IPS-20b (cell line): Measurements from ENCODE around the gene RIPK1.

Experiments
- H3K27ac ChIP-seq: one replicate; pipeline ENCODE4 v1.5.1; 2013; ENCODE audit warnings: low read length
- H3K27me3 ChIP-seq: 2 replicates; pipeline ENCODE4 v1.6.1; 2013; ENCODE audit warnings: mild to moderate bottlenecking, low read length, inconsistent platforms; ENCODE audit not compliant: insufficient read depth
- H3K36me3 ChIP-seq: 2 replicates; pipeline ENCODE4 v1.6.1; 2013; ENCODE audit warnings: low read depth, mild to moderate bottlenecking, inconsistent platforms, low read length, moderate library complexity; ENCODE audit not compliant: insufficient read depth
- H3K4me1 ChIP-seq: 2 replicates; pipeline ENCODE4 v1.6.1; 2013; ENCODE audit warnings: mild to moderate bottlenecking, control low read depth, inconsistent platforms, low read length, moderate library complexity; ENCODE audit not compliant: insufficient read depth
- H3K4me3 ChIP-seq: 2 replicates; pipeline ENCODE4 v1.5.1; 2013; ENCODE audit warnings: mild to moderate bottlenecking, low read length, inconsistent platforms
- H3K9ac ChIP-seq: 2 replicates; pipeline ENCODE4 v1.6.1; 2013; ENCODE audit warnings: low read depth, mild to moderate bottlenecking, inconsistent platforms, low read length, moderate library complexity
- H3K9me3 ChIP-seq: 2 replicates; pipeline ENCODE4 v1.6.1; 2013; ENCODE audit warnings: mild to moderate bottlenecking, low read depth, low read length, inconsistent platforms; ENCODE audit not compliant: insufficient read depth

Gene RIPK1

GRCh38 chr6:3088968-3089367, 20.7 kb downstream of the RIPK1 start:
- peaks cover 54% of the 10 kb centered on the region for H3K9me3 ChIP-seq
- H3K27me3 ChIP-seq: no peaks in the 10 kb centered on the region
- H3K36me3 ChIP-seq: peaks cover 65% of the 10 kb centered on the region
- H3K4me3 ChIP-seq: peak overlapping the region; percentile 27; the same call in 1 of the 2 replicates
- H3K9ac ChIP-seq: no peak overlapping the region
- no peaks in the 10 kb centered on the region for H3K4me1 ChIP-seq
- no peak overlapping the region for H3K27ac ChIP-seq

GRCh38 chr6:3090013-3090412, 21.7 kb downstream of the RIPK1 start:
- Histone ChIP-seq H3K36me3 (peaks cover 63% of the 10 kb centered on the region), H3K9me3 (peaks cover 64% of the 10 kb centered on the region), H3K4me3 (peak overlapping the region; percentile 40; the same call in 1 of the 2 replicates), H3K27me3 (no peaks in the 10 kb centered on the region), H3K9ac (no peak overlapping the region), H3K27ac (no peak overlapping the region), H3K4me1 (no peaks in the 10 kb centered on the region)

GRCh38 chr6:3094815-3095214, 26.5 kb downstream of the RIPK1 start:
- Histone ChIP-seq H3K27ac (no peak overlapping the region), H3K4me3 (no peak overlapping the region), H3K9ac (no peak overlapping the region), H3K27me3 (no peaks in the 10 kb centered on the region), H3K36me3 (peaks cover 52% of the 10 kb centered on the region), H3K4me1 (no peaks in the 10 kb centered on the region), H3K9me3 (peaks cover 36% of the 10 kb centered on the region)

GRCh38 chr6:3102875-3103274, 34.6 kb downstream of the RIPK1 start:
- Histone ChIP-seq H3K9me3 (no peaks in the 10 kb centered on the region), H3K27me3 (no peaks in the 10 kb centered on the region), H3K36me3 (peaks cover 55% of the 10 kb centered on the region), H3K27ac (no peak overlapping the region), H3K4me1 (no peaks in the 10 kb centered on the region), H3K4me3 (no peak overlapping the region), H3K9ac (no peak overlapping the region)

GRCh38 chr6:3108746-3109414, 40.6 kb downstream of the RIPK1 start:
- Histone ChIP-seq H3K4me1 (no peaks in the 10 kb centered on the region), H3K9ac (no peak overlapping the region), H3K36me3 (peaks cover 80% of the 10 kb centered on the region), H3K4me3 (no peak overlapping the region), H3K9me3 (no peaks in the 10 kb centered on the region), H3K27ac (no peak overlapping the region), H3K27me3 (no peaks in the 10 kb centered on the region)

- Histone ChIP-seq H3K4me1 (no peaks in the 10 kb centered on the region), H3K27me3 (no peaks in the 10 kb centered on the region), H3K36me3 (peaks cover 81% of the 10 kb centered on the region), H3K4me3 (no peak overlapping the region), H3K9ac (no peak overlapping the region), H3K27ac (no peak overlapping the region), H3K9me3 (no peaks in the 10 kb centered on the region)
Measured at GRCh38 chr6:3109761-3110160, 41.5 kb downstream of the RIPK1 start.

GRCh38 chr6:3114377-3114776, 46.1 kb downstream of the RIPK1 start:
- Histone ChIP-seq H3K4me1 (peaks cover 12% of the 10 kb centered on the region), H3K27ac (no peak overlapping the region), H3K9me3 (no peaks in the 10 kb centered on the region), H3K9ac (no peak overlapping the region), H3K36me3 (peaks cover 48% of the 10 kb centered on the region), H3K27me3 (no peaks in the 10 kb centered on the region), H3K4me3 (no peak overlapping the region)

- Histone ChIP-seq H3K36me3 (peaks cover 18% of the 10 kb centered on the region), H3K4me1 (peaks cover 15% of the 10 kb centered on the region), H3K4me3 (peak overlapping the region; percentile 88), H3K9me3 (no peaks in the 10 kb centered on the region), H3K27me3 (no peaks in the 10 kb centered on the region), H3K27ac (peak overlapping the region; percentile 20), H3K9ac (peak overlapping the region; percentile 89; the same call in 1 of the 2 replicates)
Measured at GRCh38 chr6:3117912-3118352, 49.6 kb downstream of the RIPK1 start.

GRCh38 chr6:3118353-3119039, 50.2 kb downstream of the RIPK1 start, which contains the start of gene BPHL:
TSS of gene BPHL (plus strand) at chr6:3118711. CDS start at chr6:3118741, 30 bp downstream.
- Histone ChIP-seq H3K4me3 (peak within 1 kb of the TSS; percentile 88), H3K27me3 (no peaks in the 10 kb centered on the region), H3K36me3 (peaks cover 13% of the 10 kb centered on the region; the same call in 1 of the 2 replicates), H3K9me3 (no peaks in the 10 kb centered on the region), H3K9ac (peak within 1 kb of the TSS; percentile 89), H3K4me1 (peaks cover 15% of the 10 kb centered on the region), H3K27ac (peak within 1 kb of the TSS; percentile 20)

GRCh38 chr6:3119040-3119723, 50.9 kb downstream of the RIPK1 start:
- Histone ChIP-seq H3K9ac (peak overlapping the region; percentile 89), H3K36me3 (peaks cover 6% of the 10 kb centered on the region; the same call in 1 of the 2 replicates), H3K4me1 (peaks cover 15% of the 10 kb centered on the region), H3K27ac (no peak overlapping the region), H3K9me3 (no peaks in the 10 kb centered on the region), H3K4me3 (peak overlapping the region; percentile 88), H3K27me3 (no peaks in the 10 kb centered on the region)

GRCh38 chr6:3120765-3121089, 52.4 kb downstream of the RIPK1 start:
- 0 out of 2 replicates have a peak, but pooled peaks cover 4% of the 10 kb centered on the region for H3K36me3 ChIP-seq
- H3K27me3 ChIP-seq: no peaks in the 10 kb centered on the region
- no peaks in the 10 kb centered on the region for H3K9me3 ChIP-seq
- H3K4me1 ChIP-seq: peaks cover 15% of the 10 kb centered on the region
- no peak overlapping the region for H3K27ac ChIP-seq
- no peak overlapping the region for H3K4me3 ChIP-seq
- H3K9ac ChIP-seq: no peak overlapping the region
